GM12891 (cell line): Measurements from ENCODE around the gene SERTM2.
"Not testable (repeated sequence)": the region's sequence is repeated elsewhere in the genome, so short reads cannot be mapped to it uniquely, and the experiment has no call there.

Experiments
- DNase-seq: peaks from one replicate; pipeline ENCODE4 v3.0.0; 2011; ENCODE audit warnings: low spot score; ENCODE audit not compliant: insufficient read length
- FAIRE-seq: peaks from 2 replicates; lab custom pipeline; 2011; peaks lifted over from hg19 to GRCh38; lab: Jason Lieb, UNC
- PAX5 ChIP-seq: IDR thresholded peaks from 2 replicates; pipeline ENCODE4 v1.6.1; 2011; ENCODE audit warnings: low read length, moderate library complexity, mild to moderate bottlenecking; ENCODE audit not compliant: insufficient read depth, severe bottlenecking
- POLR2A ChIP-seq: IDR thresholded peaks from 2 replicates; pipeline ENCODE4 v1.6.1; 2011; ENCODE audit warnings: low read depth, low read length, control low read depth
- POLR2AphosphoS5 ChIP-seq: IDR thresholded peaks from 2 replicates; pipeline ENCODE4 v1.6.1; 2011; ENCODE audit warnings: low read depth, low read length, control low read depth
- POU2F2 ChIP-seq: IDR thresholded peaks from 2 replicates; pipeline ENCODE4 v1.6.1; 2011; ENCODE audit warnings: low read depth, mild to moderate bottlenecking, control low read depth, low read length, moderate library complexity
- SPI1 ChIP-seq: IDR thresholded peaks from 2 replicates; pipeline ENCODE4 v1.6.1; 2011; ENCODE audit warnings: low read depth, low read length, control low read depth
- TAF1 ChIP-seq: IDR thresholded peaks from 2 replicates; pipeline ENCODE4 v1.6.1; 2011; ENCODE audit warnings: low read depth, low read length, control low read depth

Gene SERTM2

GRCh38 chrX:111503485-111503993 is 7.9 kb upstream of the SERTM2 start:
- TF ChIP-seq PAX5 (no peak), POLR2A (no peak), POU2F2 (no peak), POLR2AphosphoS5 (no peak), SPI1 (no peak), TAF1 (no peak)
- FAIRE-seq (no peak), DNase-seq (no peak)

GRCh38 chrX:111504941-111505340 is 6.5 kb upstream of the SERTM2 start:
- TF ChIP-seq POLR2AphosphoS5 = no peak
- TF ChIP-seq POLR2A = no peak
- no peak for FAIRE-seq
- no peak for DNase-seq

- FAIRE-seq = no peak
- TF ChIP-seq PAX5 (no peak), TAF1 (no peak), POU2F2 (no peak), POLR2A (no peak), SPI1 (no peak), POLR2AphosphoS5 (no peak)
- no peak for DNase-seq
These were observed 5.7 kb upstream of the SERTM2 start for GRCh38 chrX:111505783-111506182.

GRCh38 chrX:111506826-111507225 is 4.6 kb upstream of the SERTM2 start:
- FAIRE-seq = no peak
- TF ChIP-seq POU2F2 (no peak), TAF1 (no peak), SPI1 (no peak), PAX5 (no peak), POLR2AphosphoS5 (no peak), POLR2A (no peak)

GRCh38 chrX:111507933-111508332 is 3.5 kb upstream of the SERTM2 start:
- FAIRE-seq (no peak), DNase-seq (no peak)
- TF ChIP-seq TAF1 (no peak), POU2F2 (no peak), POLR2AphosphoS5 (no peak), POLR2A (no peak), SPI1 (no peak), PAX5 (no peak)

More at GRCh38 chrX:111506826-111507225, 4.6 kb upstream of the SERTM2 start:
- DNase-seq = no peak

GRCh38 chrX:111515298-111515697 is 3.9 kb downstream of the SERTM2 start:
- FAIRE-seq = no peak
- no peak for TF ChIP-seq TAF1
- TF ChIP-seq PAX5 = no peak
- TF ChIP-seq SPI1 = no peak
- no peak for TF ChIP-seq POLR2A
- TF ChIP-seq POLR2AphosphoS5 = no peak
- no peak for TF ChIP-seq POU2F2
- DNase-seq = no peak

- FAIRE-seq = no peak
- DNase-seq = no peak
- TF ChIP-seq TAF1 = no peak
These were observed 7.2 kb downstream of the SERTM2 start for GRCh38 chrX:111518667-111519066.

- DNase-seq (no peak), FAIRE-seq (no peak)
- no peak for TF ChIP-seq POLR2AphosphoS5
- no peak for TF ChIP-seq TAF1
- no peak for TF ChIP-seq PAX5
- no peak for TF ChIP-seq SPI1
- no peak for TF ChIP-seq POU2F2
- TF ChIP-seq POLR2A = no peak
These were observed 7.8 kb downstream of the SERTM2 start for GRCh38 chrX:111519215-111519614.

GRCh38 chrX:111520506-111520905 is 9.1 kb downstream of the SERTM2 start:
- FAIRE-seq = no peak
- DNase-seq = no peak
- TF ChIP-seq TAF1 = no peak
- TF ChIP-seq POLR2AphosphoS5 = no peak
- TF ChIP-seq POU2F2 = no peak
- no peak for TF ChIP-seq POLR2A
- no peak for TF ChIP-seq PAX5

GRCh38 chrX:111521169-111521568 is 9.7 kb downstream of the SERTM2 start:
- DNase-seq (no peak), FAIRE-seq (no peak)
- TF ChIP-seq POLR2AphosphoS5 (no peak), PAX5 (no peak), TAF1 (no peak), POLR2A (no peak), POU2F2 (no peak), SPI1 (no peak)

- no peak for FAIRE-seq
- DNase-seq = no peak
- TF ChIP-seq PAX5 (no peak), POU2F2 (no peak), TAF1 (no peak), POLR2AphosphoS5 (no peak), POLR2A (no peak), SPI1 (no peak)
These were observed 31.8 kb downstream of the SERTM2 start for GRCh38 chrX:111543212-111543741.

GRCh38 chrX:111549235-111549634 is 37.8 kb downstream of the SERTM2 start:
- DNase-seq, FAIRE-seq: not testable (repeated sequence)
